Stimulated activated effector memory CD8-positive, alpha-beta T cell treated with anti-CD3 and anti-CD28 coated beads, Interleukin-12 subunit alpha, Interleukin-12 subunit beta, amount 100 ng/mL, for 72 hours (primary cell): ENCODE data around the gene PDLIM4.
A peak's percentile ranks its signal among the peaks of the same experiment; 100 is the strongest.

ENCODE experiments used
- ATAC-seq: fragments of 150-1000 bp; cut with Tn5 transposase; 2 replicates; pipeline ENCODE4 v1.10.0; 2021
- DNase-seq, 2 donors: peaks; one replicate each; pipeline ENCODE4 v3.0.0; 2021 to 2022; ENCODE audit warnings: low spot score in 2 of 2
- H3K27ac Mint-ChIP-seq: one replicate; pipeline ENCODE4 v1.8.0; 2022; ENCODE audit warnings: mild to moderate bottlenecking, mixed read lengths
- H3K36me3 Mint-ChIP-seq: one replicate; pipeline ENCODE4 v1.8.0; 2022; ENCODE audit warnings: mild to moderate bottlenecking, mixed read lengths
- H3K4me1 Mint-ChIP-seq: one replicate; pipeline ENCODE4 v1.8.0; 2022; ENCODE audit warnings: mixed read lengths
- H3K4me3 Mint-ChIP-seq: one replicate; pipeline ENCODE4 v1.8.0; 2022; ENCODE audit warnings: mild to moderate bottlenecking, mixed read lengths
- H3K9me3 Mint-ChIP-seq: one replicate; pipeline ENCODE4 v1.8.0; 2022; ENCODE audit warnings: mixed read lengths

PDLIM4 gene

GRCh38 chr5:132256086-132256782, 1.3 kb upstream of the PDLIM4 start:
- Mint-ChIP-seq H3K36me3 (no peaks in the 10 kb centered on the region), H3K4me1 (peaks cover 14% of the 10 kb centered on the region), H3K4me3 (peak overlapping the region; percentile 2), H3K9me3 (no peaks in the 10 kb centered on the region), H3K27ac (no peak overlapping the region)
- ATAC-seq (no peak), DNase-seq (no peak)

GRCh38 chr5:132256783-132257130, 739 bp upstream of the PDLIM4 start:
- H3K36me3 Mint-ChIP-seq = no peaks in the 10 kb centered on the region
- peaks cover 17% of the 10 kb centered on the region for H3K4me1 Mint-ChIP-seq
- no peak overlapping the region for H3K27ac Mint-ChIP-seq
- H3K4me3 Mint-ChIP-seq = peak overlapping the region; percentile 2
- DNase-seq (no peak), ATAC-seq (no peak)
- H3K9me3 Mint-ChIP-seq = no peaks in the 10 kb centered on the region

GRCh38 chr5:132258102-132259068, 889 bp downstream of the PDLIM4 start:
- H3K36me3 Mint-ChIP-seq = no peaks in the 10 kb centered on the region
- H3K27ac Mint-ChIP-seq = no peak overlapping the region
- ATAC-seq = no peak
- H3K4me3 Mint-ChIP-seq = no peak overlapping the region
- H3K9me3 Mint-ChIP-seq = no peaks in the 10 kb centered on the region
- peaks cover 24% of the 10 kb centered on the region for H3K4me1 Mint-ChIP-seq
- DNase-seq = no peak

GRCh38 chr5:132259069-132259851, 1.8 kb downstream of the PDLIM4 start:
- DNase-seq = no peak
- ATAC-seq = no peak
- Mint-ChIP-seq H3K9me3 (no peaks in the 10 kb centered on the region), H3K4me1 (peaks cover 33% of the 10 kb centered on the region), H3K4me3 (no peak overlapping the region), H3K36me3 (no peaks in the 10 kb centered on the region), H3K27ac (no peak overlapping the region)

GRCh38 chr5:132260051-132260450, 2.6 kb downstream of the PDLIM4 start:
- Mint-ChIP-seq H3K4me3 (peak overlapping the region; percentile 26), H3K27ac (peak overlapping the region; percentile 32), H3K4me1 (peaks cover 40% of the 10 kb centered on the region), H3K9me3 (no peaks in the 10 kb centered on the region), H3K36me3 (no peaks in the 10 kb centered on the region)
- DNase-seq (no peak), ATAC-seq (peak; percentile 23)

GRCh38 chr5:132260714-132261551, 3.4 kb downstream of the PDLIM4 start:
- Mint-ChIP-seq H3K9me3 (no peaks in the 10 kb centered on the region), H3K36me3 (no peaks in the 10 kb centered on the region), H3K4me1 (peaks cover 45% of the 10 kb centered on the region), H3K4me3 (peak overlapping the region; percentile 26), H3K27ac (peak overlapping the region; percentile 32)
- ATAC-seq (peak; percentile 76), DNase-seq (peak in 1 of 2 donors; percentile 53)

GRCh38 chr5:132261881-132262845, 4.7 kb downstream of the PDLIM4 start:
- Mint-ChIP-seq H3K4me3 (no peak overlapping the region), H3K36me3 (no peaks in the 10 kb centered on the region), H3K9me3 (no peaks in the 10 kb centered on the region), H3K4me1 (peaks cover 46% of the 10 kb centered on the region), H3K27ac (no peak overlapping the region)
- ATAC-seq (no peak), DNase-seq (peak in 1 of 2 donors; percentile 46)

GRCh38 chr5:132262882-132263547, 5.5 kb downstream of the PDLIM4 start:
- peak overlapping the region; percentile 44 for H3K27ac Mint-ChIP-seq
- no peak for ATAC-seq
- H3K4me1 Mint-ChIP-seq = peaks cover 52% of the 10 kb centered on the region
- DNase-seq = peak in 1 of 2 donors; percentile 38
- H3K4me3 Mint-ChIP-seq = no peak overlapping the region
- no peaks in the 10 kb centered on the region for H3K9me3 Mint-ChIP-seq
- H3K36me3 Mint-ChIP-seq = no peaks in the 10 kb centered on the region

GRCh38 chr5:132263548-132264261, 6.2 kb downstream of the PDLIM4 start:
- H3K9me3 Mint-ChIP-seq = no peaks in the 10 kb centered on the region
- H3K4me1 Mint-ChIP-seq = peaks cover 52% of the 10 kb centered on the region
- H3K27ac Mint-ChIP-seq = peak overlapping the region; percentile 44
- ATAC-seq (peak; percentile 68), DNase-seq (no peak)
- no peaks in the 10 kb centered on the region for H3K36me3 Mint-ChIP-seq
- H3K4me3 Mint-ChIP-seq = no peak overlapping the region

- Mint-ChIP-seq H3K4me3 (no peak overlapping the region), H3K9me3 (no peaks in the 10 kb centered on the region), H3K27ac (peak overlapping the region; percentile 44), H3K36me3 (no peaks in the 10 kb centered on the region), H3K4me1 (peaks cover 51% of the 10 kb centered on the region)
- ATAC-seq (no peak), DNase-seq (peak in 1 of 2 donors; percentile 40)
Measured at GRCh38 chr5:132264546-132265335, 7.2 kb downstream of the PDLIM4 start.

- Mint-ChIP-seq H3K4me1 (peaks cover 44% of the 10 kb centered on the region), H3K9me3 (no peaks in the 10 kb centered on the region), H3K27ac (peak overlapping the region; percentile 44), H3K4me3 (no peak overlapping the region), H3K36me3 (no peaks in the 10 kb centered on the region)
- peak in 1 of 2 donors; percentile 39 for DNase-seq
- no peak for ATAC-seq
Measured at GRCh38 chr5:132265336-132266030, 8.0 kb downstream of the PDLIM4 start.
